ENCODE results near the gene FLCN.

FLCN gene

DNA sequence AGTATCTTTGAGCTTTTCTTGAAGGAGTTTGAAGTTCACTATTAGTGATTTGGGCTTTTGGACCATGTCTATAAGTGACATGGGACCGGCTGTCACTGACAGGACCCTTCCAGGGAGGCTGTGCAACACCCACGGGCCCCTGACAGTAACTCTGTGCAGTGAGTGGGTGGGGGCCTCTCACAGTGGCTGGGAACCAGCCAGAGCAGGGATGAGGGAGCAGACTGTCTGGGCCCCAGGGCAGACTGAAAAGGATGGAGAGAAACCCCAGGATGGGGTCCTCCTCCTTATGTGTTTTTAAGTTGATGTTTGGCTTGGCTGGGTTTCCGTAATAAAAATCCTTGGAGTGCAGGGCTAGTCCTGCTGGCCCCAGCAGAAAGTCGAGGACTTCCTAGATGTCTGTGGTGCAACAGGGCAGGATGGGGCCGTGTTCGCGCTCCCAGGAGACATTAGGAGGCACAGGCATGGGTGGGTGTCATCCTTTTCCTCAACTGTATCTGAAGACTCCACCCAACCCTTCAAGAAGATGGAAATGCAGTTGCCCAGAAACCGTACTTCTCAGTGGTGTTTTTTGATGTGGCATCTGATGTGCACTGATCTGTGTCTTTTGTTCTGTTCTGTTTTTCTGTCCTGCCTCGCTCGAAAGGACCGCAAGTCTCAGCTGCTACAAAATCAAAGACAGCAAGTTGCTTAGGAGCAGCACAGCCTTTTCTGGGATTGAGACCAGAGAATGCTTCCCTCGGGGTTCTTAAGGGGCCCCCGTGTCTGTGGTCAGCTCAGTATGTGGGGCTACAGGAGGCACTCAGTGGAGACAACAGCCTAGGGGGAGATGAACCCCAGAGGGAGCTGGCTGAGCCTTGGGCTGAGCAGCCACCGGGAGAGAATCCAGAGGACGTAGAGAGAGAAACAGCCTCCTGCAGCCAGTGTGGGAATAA lies 55.0 kb downstream of the FLCN start:
- no peak for TF ChIP-seq ZFX (IDR thresholded peaks at IDR 0.05)
- TF ChIP-seq, protein P1, sequence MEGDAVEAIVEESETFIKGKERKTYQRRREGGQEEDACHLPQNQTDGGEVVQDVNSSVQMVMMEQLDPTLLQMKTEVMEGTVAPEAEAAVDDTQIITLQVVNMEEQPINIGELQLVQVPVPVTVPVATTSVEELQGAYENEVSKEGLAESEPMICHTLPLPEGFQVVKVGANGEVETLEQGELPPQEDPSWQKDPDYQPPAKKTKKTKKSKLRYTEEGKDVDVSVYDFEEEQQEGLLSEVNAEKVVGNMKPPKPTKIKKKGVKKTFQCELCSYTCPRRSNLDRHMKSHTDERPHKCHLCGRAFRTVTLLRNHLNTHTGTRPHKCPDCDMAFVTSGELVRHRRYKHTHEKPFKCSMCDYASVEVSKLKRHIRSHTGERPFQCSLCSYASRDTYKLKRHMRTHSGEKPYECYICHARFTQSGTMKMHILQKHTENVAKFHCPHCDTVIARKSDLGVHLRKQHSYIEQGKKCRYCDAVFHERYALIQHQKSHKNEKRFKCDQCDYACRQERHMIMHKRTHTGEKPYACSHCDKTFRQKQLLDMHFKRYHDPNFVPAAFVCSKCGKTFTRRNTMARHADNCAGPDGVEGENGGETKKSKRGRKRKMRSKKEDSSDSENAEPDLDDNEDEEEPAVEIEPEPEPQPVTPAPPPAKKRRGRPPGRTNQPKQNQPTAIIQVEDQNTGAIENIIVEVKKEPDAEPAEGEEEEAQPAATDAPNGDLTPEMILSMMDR (conservative IDR thresholded peaks at IDR 0.05), result no peak
- no peak overlapping the region for H3K27ac ChIP-seq

DNA sequence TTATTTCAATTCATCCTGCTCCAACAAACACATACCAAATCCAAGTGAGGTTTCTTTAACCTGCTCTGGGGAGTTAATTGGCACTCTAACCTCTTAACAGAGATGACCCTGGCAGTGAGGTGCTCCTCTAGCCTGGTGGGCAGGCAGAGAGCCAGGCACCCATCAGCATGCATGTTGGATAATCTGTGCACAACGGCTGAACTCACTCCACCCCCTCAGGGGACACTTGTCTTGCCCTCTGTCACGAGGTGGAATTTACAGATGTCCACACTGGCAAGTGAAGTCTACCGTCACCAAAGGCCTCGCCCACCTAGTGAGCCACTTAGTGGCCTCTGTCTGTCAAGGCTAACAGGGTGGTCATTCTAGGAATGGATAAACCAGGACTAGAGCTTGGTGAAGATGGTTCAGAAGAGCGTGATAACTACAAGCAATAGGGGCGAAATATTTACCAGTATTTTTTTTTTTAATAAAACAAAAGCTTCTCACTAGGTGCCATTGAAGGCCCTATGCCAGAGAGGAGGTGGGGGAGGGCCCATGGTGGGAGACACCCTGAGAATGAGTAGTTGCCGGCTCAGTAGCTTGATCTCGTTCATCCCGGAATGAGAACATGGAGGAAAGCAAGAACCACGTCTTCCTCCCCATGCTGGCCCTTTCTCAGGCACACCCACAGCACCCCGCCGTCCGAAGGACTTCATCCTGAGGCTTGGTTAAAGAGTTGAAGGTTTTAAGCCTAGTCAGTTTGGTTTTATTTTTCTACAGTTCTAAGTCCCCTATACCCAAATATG lies 56.0 kb downstream of the FLCN start:
- TF ChIP-seq, protein P1 (conservative IDR thresholded peaks at IDR 0.05), result no peak
- no peak for TF ChIP-seq ZFX (IDR thresholded peaks at IDR 0.05)
- H3K27ac ChIP-seq, result no peak overlapping the region

DNA sequence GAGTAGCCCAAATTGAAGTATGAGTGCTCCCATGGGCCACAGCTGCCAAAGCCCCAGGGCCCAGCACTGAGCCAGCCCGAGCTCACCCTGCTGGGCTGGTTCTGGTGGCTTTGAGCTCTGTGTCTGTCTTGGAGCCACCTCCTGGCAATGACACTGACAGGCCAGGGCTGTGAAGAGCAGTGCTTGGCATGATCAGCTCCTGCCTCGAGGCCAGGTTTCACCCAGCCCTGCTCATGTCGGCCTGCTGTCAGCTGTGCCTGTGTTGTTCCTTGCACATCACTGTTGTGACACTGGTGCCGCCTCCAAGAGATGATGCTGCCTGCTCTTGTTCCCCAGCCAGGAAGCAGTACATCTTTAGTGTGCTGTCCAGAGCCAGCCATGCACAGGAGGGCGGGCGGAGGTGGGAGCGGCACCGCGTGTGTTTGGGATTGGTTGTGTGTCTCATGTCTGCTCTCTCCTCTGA lies 56.8 kb downstream of the FLCN start:
- H3K27ac ChIP-seq, result no peak overlapping the region; the same call in 1 of the 2 replicates
- no peak for TF ChIP-seq ZFX (IDR thresholded peaks at IDR 0.05)
- TF ChIP-seq, protein P1 (conservative IDR thresholded peaks at IDR 0.05), result no peak

DNA sequence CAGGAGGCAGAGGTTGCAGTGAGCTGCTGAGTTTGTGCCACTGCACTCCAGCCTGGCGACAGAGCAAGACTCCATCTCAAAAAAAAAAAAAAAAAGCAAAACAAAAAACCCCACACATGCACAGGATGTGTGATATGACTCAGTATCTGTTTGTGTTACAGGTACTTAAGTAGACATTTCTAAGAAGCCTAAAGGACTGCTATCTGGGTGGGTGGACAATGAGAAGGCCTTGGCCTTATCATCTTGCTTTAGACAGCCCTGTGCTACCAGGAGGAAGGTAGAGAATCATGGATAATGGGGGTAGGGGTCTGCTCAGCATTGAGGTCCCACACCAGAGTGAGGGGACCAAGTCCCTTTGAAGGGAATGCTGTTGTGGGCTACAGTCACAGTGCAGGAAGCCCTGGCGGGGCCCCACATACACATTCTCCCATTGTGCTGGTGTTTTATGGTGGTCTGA lies 57.6 kb downstream of the FLCN start:
- TF ChIP-seq ZFX (IDR thresholded peaks at IDR 0.05), result no peak
- TF ChIP-seq, protein P1 (conservative IDR thresholded peaks at IDR 0.05), result no peak
- H3K27ac ChIP-seq, result no peak overlapping the region; the same call in 1 of the 2 replicates

DNA sequence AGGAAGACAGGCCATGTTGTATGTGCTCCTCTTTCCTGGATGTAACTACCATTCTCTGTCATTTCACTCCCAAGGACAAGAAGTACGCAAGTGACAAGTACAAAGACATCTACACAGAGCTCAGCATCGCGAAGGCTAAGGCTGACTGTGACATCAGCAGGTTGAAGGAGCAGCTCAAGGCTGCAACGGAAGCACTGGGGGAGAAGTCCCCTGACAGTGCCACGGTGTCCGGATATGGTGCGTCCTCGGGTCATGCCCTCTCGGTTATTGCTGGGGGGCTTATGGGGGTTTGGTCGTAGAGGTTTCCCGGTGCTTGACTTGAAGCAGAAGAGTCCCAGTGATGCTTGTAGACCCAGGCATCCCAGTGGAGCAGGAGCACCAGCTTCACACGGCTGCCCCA lies 59.8 kb downstream of the FLCN start:
- no peak for TF ChIP-seq ZFX (IDR thresholded peaks at IDR 0.05)
- TF ChIP-seq, protein P1 (conservative IDR thresholded peaks at IDR 0.05), result no peak
- no peak overlapping the region for H3K27ac ChIP-seq

DNA sequence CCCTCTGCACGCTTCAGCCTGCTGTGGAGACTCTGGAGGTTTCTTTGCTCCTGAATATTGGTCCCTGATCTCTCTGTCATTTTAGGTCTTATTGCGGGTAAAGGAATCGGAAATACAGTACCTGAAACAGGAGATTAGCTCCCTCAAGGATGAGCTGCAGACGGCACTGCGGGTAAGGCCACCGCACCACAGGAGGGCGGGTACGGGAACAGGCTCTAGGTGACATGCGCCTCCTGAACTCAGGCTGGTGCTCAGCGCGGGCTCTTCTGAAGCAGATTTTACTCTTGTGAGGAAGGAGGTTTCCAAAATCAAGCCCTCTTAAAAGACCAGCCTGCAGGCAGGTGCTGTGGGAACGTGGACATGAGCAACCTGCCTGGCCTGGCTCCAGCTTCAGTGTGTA lies 60.6 kb downstream of the FLCN start:
- TF ChIP-seq ZFX (IDR thresholded peaks at IDR 0.05), result no peak
- TF ChIP-seq, protein P1 (conservative IDR thresholded peaks at IDR 0.05), result no peak

More for the DNA sequence above, 60.6 kb downstream of the FLCN start:
- H3K27ac ChIP-seq, result no peak overlapping the region
